Mesenteric fat pad (tissue), 1 donor: ENCODE results near the gene GNAO1. TPM values are rescaled to one million over a fixed set of nuclear protein-coding genes. Genes with fewer than 3 reads are reported as not detected.
"Not testable (repeated sequence)": the region's sequence is repeated elsewhere in the genome, so short reads cannot be mapped to it uniquely, and the experiment has no call there.

Experiments
- DNase-seq: peaks from one replicate; pipeline ENCODE4 v3.0.0-alpha.2; 2020; ENCODE audit warnings: low spot score
- total RNA-seq: library from RNA; stranded (reverse); fragmentation: NEBNext Ultra II Directional; extraction: Animal tissue kit (Norgen Biotek cat#: 25700); gene quantifications from one replicate; pipeline ENCODE4 v1.2.1, GENCODE V29; 2021
- donor health status: DM: yes; HTN: yes; CAD: no.

GNAO1 gene
- total RNA-seq, 1 donor from 2014 or later: 3.0 TPM

- DNase-seq: peak; percentile 64
Measured at GRCh38 chr16:56357241-56357764, 166.0 kb downstream of the GNAO1 start.

- DNase-seq: peak; percentile 86
Measured at GRCh38 chr16:56357765-56358322, 166.6 kb downstream of the GNAO1 start.

DNA sequence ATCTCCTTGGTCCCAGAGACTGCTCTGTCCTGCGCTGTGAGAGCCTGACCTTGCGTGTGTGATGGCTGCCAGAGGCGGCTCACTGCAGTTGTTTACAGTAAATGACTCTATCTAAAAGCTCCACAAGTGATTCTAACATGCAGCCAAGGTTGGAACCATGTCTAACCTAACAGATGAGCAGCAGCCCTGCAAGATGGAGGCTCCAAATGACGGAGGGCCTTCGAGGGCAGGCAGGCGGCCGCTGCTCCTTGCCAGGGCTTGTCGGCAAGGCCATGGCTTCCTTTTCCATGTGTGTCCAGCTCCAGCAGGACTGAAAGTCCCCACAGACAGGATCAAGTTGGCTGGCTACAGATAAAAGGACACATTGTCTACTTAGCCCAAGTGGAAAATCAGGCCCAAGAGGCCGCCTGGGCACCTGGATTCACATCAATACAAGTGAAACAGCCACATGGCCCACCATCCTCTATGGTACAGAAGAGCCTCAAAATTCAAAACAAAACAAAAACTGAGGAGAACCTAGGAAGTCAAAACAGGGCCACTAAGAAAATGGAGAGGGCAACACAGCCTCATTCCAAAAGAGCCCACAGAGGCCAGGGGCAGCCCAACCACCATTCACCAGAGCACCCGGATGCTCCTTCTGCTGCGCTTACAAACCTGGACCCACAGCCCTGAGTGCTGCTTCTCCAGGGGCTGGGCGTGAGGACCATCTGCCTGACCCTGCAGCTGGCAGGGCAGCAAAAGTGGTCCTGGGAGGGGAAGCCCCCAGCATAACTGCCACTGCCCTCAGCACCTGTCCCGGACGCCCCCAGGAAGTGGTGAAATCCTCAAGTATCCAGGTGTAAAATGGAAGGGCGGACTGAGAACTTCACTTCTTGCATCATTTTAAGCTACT lies 169.1 kb downstream of the GNAO1 start:
- no peak for DNase-seq

- DNase-seq: no peak
Measured at GRCh38 chr16:56362057-56362655, 170.9 kb downstream of the GNAO1 start.

DNA sequence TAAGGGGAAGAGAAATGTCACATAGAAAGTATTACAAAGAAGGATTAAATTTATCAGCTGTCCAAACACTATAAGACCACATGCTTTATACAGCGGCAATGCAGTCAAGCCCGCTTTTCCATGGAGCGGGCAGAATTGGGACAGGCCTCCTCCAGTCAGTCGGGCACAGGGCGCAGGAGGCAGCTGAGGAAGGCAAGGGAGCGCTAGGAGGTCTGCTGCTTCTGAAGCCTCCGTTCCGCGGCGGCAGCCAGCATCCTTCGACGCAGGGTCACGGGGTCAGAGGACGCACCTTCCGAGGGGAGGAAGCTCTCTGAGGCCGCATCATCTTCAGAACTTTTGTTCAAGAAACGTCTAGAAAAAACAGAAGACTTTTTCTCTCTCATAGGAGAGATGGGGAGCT lies 171.4 kb downstream of the GNAO1 start:
- DNase-seq: peak; percentile 85

DNA sequence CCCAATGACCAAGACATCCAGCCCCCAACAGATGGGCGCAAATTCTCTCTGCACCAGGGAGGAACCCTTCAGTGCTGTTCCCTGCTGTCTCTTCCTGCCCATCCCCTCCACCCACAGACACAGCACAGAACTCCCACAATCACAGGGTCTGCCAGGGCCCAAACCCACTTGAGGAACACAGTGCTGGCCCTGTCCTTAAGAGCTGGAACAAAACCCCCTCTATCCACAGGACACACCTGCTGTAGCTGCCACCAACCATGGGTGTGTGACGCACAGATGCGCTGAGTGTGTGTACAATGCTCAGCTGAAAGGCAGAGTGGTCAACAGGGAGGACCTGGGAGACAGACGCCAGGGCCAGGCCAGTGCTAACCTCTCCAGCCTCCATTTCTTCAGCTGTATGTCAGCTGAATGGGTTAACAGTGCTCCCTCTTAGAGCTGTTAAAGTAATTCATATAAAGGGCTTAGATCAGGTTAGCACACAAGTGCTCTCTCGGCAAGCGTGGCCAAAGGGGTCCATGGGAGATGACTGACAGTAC lies 172.0 kb downstream of the GNAO1 start:
- no peak for DNase-seq

GRCh38 chr16:56363781-56364565 lies 172.7 kb downstream of the GNAO1 start:
- no peak for DNase-seq

DNA sequence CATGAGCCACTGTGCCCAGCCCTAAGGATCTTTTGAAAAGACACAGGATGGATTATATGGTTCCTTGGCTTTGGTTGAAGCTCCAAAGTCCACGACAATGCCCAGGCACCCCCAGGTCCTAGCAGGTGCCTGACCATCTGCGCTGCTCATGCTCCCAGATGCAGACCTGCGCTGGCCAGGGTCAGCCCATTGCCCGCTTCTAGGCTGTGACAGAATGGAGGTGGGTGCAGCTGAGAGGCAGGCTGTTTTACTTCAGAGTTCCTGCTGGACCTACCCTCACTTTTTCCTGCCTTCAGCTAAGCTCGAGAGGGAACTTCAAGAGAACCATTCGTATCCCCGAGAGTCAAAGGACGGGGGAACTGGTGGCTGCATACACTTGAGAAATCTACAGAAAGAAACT lies 173.6 kb downstream of the GNAO1 start:
- DNase-seq: no peak

GRCh38 chr16:56365552-56365951 lies 174.3 kb downstream of the GNAO1 start:
- no peak for DNase-seq

DNA sequence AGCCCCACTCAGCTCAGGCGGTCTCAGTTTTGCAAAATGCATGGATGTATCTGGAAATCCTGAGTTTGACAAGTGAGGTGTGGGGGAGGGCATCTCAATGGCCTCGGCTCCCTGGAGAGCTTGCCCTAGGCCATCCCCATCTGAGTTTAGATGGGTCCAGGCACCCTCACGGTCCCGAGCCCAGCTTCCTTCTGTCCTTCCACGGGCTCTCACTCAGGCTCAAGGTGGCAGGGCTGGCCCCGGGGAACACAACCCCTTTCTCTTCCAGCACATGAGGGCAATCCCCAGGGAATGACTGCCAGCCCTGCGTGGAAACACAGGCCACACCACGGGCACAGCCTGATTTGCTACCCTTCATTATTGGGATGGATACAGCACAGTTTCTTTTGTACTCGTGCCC lies 175.7 kb downstream of the GNAO1 start:
- DNase-seq: no peak

DNA sequence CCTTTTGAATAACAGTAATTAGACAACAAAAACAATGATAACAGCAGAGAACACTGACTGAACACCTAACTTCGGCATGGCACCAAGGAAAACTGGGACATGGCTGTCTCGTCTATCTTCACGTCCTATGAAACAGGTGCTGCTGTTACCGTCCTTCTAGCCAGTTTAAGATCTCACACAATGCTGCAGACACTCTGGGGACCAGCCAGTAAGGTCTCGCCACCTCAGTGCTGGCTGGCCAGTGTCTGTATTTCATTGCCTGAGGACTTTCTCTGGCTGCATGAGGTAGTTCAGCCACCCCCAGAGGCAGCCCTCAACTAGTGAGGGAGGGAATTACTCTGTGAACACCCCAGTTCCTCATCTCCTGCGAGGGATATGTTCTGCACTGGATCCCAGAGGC lies 176.5 kb downstream of the GNAO1 start:
- DNase-seq: no peak

DNA sequence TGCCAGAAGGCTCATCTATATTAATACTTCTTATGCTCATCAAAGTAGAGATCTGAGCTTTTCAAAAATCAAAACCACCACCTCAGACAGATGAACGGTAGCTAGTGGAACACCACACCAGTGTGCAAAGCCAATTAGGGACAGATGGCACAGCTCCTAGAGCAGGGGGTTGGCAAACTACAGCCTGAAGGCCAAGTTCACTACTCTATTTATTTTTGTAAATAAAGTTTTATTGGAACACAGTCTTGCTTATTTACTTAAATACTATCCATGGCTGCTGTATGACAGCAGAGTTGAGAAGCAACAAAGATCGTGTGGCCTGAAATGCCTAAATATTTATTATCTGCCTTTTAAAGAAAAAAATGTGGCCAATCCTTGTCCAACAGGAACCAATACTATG lies 177.3 kb downstream of the GNAO1 start:
- no peak for DNase-seq

DNA sequence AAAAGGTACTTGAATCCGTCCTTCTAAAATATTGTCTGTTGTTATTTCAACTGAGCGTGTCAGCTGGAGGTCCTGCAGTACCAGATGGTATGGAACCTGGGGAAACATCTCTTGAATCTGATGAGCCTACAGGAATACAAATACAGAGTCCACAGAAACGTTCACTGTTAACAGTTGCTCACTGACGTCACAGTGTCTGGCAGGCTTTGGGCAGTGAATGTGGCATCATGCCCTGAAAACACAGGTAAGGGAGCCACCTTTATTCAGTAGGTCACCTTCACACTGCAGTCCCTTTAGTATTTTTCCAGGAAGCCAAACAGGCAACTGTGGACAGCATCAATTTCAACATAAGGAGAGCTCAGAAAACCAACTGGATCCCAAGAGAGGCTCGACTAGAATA lies 177.9 kb downstream of the GNAO1 start:
- no peak for DNase-seq

DNA sequence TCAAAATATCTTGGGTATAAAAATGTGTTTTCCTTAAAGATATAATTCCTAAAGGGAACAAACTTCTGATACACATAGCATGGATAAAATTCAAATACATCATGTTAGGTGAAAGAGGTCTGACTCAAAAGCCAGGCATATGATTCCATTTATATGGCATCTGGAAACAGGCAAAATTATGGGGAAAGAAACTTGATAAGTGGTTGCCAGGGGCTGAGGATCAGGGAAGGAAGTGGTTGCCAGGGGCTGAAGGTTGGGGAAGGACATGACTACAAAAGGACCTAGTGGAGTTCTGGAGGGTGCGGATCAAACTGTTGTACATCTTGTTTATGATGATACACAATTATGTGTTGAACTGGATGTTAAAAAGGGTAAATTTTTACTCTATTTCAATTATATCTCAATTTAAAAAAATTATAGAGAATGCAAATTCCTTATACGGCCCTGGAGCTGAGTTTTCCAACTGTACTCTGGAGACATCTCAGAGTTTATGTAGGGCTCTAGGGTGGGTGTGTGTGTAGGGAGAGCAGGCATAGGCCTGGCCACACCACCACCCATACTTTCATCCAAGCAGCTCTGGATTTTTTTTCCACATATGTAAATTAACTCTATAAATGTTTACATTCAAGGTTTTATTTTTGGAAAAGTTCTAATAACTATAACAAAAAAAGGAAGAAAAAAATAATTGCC lies 179.0 kb downstream of the GNAO1 start:
- DNase-seq: no peak

GRCh38 chr16:56370875-56371659 lies 179.8 kb downstream of the GNAO1 start:
- no peak for DNase-seq

DNA sequence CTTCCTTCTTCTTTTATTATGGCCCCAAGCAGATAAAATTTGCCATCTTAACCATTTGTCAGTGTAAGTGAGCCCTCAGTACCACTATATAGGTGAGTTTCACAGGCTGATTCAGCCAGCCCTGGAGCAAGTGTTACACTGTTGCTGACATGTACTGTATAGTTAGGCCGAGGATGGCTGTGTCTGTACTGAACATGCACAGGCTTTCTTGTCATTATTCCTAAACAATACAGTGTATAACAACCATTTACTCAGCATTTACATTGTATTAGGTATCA lies 180.3 kb downstream of the GNAO1 start:
- no peak for DNase-seq

DNA sequence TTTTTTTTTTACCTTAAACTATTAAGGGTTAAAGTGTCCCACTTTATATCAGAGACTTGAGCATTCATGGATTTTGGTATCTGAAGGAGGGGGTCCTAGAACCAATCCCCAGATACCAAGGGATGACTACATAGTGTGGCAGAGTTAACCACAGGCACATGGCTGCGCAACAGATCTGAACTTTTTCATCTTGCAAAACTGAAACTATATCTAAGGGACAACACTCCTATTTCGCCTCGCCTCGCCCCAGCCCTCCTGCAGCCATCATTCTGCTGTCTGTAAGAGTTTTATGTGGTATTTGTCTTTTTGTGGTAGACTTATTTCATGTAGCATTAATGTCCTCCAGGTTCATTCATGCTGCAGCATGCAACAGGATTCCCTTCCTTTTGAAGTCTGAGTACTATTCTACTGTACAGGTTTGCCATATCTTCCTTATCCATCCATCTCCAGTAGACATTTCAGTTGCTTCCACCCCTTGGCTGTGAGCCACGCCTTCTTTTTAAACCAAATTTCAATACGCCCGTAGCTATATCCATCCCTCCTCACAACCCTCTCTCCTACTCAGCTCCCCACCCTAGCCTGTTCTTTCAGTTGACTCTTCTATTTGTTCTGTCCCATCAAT lies 180.8 kb downstream of the GNAO1 start:
- DNase-seq: no peak

DNA sequence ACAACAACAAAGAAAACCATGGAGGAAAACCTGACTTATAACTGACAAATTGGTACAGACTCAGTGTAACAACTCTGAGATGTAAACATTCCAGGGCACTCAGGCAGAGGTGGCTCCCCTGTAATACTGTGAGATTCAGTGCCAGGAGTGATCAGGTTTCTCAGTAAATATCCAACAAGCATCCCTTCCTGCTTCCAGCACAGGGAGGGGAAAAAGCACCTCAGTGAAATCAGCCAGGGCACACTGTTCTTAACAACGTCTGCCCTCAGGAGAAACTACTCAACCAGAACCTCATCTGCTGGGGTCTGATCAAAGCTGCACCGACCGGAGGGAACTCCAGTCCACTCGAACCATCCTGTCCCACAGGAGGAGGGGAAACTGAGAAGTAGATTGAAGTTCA lies 181.7 kb downstream of the GNAO1 start:
- DNase-seq: no peak

GRCh38 chr16:56375792-56376191 lies 184.5 kb downstream of the GNAO1 start:
- not testable (repeated sequence) for DNase-seq

DNA sequence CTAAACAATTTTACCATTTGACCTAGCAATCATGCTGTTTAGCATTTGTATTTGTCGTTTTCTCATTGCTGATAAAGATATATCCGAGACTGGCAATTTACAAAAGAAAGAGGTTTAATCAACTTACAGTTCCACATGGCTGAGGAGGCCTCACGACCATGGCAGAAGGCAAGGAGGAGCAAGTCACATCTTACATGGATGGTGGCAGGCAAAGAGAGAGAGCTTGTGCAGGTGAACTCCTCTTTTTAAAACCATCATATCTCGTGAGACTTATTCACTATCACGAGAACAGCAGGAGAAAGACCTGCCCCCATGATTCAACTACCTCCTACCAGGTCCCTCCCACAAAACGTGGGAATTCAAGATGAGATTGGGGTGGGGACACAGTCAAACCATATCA lies 187.8 kb downstream of the GNAO1 start:
- not testable (repeated sequence) for DNase-seq
